22Rv1 (cell line): ENCODE results near the gene CDK18.

Source experiments
- H3K27ac ChIP-seq: fragments of 450-650 bp; 2 replicates; pipeline ENCODE4 v1.5.1; 2017
- ZFX ChIP-seq: fragments of 450-650 bp; IDR thresholded peaks from 2 replicates; pipeline ENCODE4 v1.6.1; 2017; ENCODE audit warnings: antibody characterized with exemption, borderline replicate concordance
- TF ChIP-seq, protein P1 (sequence below): fragments of 450-650 bp; IDR thresholded peaks from 2 replicates; pipeline ENCODE4 v1.5.1; 2017; ENCODE audit warnings: mild to moderate bottlenecking

The CDK18 gene

DNA sequence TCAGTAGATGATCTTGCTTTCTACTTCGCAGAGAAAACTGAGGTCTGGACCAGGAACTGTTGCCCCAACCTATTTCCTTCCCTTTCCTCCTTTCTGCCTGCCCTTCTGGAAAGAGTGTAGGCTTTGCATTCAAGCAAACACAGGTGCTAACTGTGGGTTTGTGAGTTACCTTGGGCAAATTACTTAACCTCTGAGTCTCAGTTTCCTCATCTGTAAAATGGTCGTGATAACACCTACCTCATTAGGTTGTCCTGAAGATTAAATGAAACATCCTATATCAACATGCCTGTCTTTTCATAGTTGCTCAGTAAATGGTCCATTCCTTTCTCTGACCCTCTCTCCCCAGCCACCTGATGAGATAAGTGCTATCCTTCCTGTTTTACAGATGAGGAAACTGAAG, 39.1 kb upstream of the CDK18 start:
- TF ChIP-seq, protein P1, sequence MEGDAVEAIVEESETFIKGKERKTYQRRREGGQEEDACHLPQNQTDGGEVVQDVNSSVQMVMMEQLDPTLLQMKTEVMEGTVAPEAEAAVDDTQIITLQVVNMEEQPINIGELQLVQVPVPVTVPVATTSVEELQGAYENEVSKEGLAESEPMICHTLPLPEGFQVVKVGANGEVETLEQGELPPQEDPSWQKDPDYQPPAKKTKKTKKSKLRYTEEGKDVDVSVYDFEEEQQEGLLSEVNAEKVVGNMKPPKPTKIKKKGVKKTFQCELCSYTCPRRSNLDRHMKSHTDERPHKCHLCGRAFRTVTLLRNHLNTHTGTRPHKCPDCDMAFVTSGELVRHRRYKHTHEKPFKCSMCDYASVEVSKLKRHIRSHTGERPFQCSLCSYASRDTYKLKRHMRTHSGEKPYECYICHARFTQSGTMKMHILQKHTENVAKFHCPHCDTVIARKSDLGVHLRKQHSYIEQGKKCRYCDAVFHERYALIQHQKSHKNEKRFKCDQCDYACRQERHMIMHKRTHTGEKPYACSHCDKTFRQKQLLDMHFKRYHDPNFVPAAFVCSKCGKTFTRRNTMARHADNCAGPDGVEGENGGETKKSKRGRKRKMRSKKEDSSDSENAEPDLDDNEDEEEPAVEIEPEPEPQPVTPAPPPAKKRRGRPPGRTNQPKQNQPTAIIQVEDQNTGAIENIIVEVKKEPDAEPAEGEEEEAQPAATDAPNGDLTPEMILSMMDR = no peak
- TF ChIP-seq ZFX = no peak
- no peak overlapping the region for H3K27ac ChIP-seq

DNA sequence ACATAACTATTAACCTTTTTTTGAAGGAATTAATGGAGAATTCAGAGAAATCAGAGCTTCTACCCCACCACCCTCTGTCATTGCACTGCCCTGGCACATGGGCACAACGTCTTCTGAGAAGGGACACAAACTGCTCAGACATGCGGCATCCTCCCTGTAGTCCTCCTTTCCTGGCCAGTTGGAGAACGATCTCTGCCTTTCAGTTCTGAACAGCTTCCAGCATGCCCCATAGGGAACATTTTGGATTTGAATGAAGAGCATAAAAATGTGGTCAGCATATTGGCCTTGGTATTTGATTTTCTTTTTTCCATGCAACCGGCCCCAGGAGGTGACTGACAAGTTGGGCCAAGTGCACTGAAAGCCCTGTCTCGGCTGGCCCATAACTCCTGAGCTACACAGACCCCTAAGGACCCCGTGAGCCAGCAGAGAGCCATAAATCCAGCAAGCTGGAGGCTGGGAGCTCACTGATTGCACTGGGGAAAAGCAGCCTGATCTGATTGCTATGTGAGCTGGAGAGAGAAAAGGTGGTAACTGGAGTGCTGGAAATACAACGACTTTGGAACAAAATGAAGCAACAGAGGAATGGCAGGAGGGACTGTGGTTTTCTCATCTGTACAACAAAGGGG, 37.8 kb upstream of the CDK18 start:
- H3K27ac ChIP-seq = no peak overlapping the region
- no peak for TF ChIP-seq ZFX
- TF ChIP-seq, protein P1 = no peak

DNA sequence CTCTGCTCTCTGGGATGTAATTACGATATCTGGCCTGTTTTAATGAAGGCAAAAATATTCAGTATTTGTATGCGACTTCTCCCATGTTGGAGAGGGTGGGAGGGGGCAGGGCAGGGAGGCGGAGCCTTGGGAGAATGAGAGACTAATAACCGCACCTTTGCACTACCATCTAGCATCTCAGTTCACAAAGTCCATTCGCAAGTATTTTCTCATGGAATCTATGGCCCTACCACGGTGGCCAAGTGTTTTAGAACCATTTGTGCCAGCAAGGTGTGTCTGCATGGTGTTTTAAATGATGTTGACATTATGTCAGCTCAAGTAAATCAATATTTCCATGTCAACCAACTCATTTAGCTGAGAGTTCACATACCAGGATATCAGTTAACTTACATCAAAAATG, 34.3 kb upstream of the CDK18 start:
- no peak overlapping the region for H3K27ac ChIP-seq
- TF ChIP-seq, protein P1 = no peak
- TF ChIP-seq ZFX = no peak

DNA sequence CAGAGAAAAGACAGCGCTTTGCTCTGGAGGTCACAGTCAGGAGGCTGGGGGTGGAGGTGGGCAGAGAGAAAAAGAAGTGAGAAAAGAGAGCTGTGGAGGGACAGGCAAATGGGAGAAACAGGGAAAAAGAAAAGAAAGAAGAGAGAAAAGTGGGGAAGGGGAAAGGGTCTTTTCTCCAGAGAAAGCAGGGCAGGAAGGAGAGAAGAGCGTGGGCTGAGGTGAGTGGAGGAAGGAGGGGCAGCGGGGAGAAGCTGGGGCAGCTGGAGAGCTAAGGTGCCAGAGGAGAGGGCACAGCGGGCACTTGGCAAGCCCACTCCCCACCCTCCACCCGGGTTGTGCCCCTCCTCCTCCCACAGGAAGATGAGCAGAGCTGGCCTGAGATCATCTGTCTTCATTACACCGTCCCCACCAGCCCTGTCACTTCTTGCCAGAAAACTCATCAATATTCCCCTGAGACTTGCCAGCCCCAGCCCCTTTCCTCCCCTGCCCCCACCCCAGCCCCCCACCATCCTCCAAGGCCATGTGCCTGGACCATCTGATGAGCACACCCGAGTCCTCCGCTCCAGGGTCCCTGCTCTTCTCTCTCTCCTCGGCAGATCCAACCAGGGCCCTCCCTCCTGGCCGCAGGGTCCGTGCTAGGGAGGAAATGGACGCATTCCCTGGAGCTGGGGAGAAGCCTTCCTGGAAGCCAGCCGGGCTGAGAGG, 31.6 kb upstream of the CDK18 start:
- TF ChIP-seq, protein P1 = no peak
- TF ChIP-seq ZFX = no peak
- no peak overlapping the region for H3K27ac ChIP-seq

DNA sequence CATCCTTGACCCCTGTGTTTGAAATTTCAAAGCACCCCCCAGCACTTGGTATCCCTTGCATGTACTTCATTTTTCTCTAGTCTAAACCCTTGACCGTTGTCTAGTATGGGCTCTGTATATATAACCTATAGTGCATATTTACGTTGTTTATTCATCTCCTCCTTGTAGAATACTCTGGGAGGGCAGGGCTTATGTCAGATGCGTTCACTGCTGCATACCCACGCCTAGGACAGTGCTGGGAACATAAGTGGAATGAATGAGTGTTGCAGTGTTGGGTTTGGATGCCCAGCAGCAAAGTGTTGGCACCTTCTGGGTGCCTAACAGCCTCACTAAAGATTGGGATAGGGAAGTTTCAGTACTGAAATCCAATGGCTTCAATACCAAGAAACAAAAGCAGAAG, 31.0 kb upstream of the CDK18 start:
- H3K27ac ChIP-seq = no peak overlapping the region
- no peak for TF ChIP-seq ZFX
- TF ChIP-seq, protein P1 = no peak

DNA sequence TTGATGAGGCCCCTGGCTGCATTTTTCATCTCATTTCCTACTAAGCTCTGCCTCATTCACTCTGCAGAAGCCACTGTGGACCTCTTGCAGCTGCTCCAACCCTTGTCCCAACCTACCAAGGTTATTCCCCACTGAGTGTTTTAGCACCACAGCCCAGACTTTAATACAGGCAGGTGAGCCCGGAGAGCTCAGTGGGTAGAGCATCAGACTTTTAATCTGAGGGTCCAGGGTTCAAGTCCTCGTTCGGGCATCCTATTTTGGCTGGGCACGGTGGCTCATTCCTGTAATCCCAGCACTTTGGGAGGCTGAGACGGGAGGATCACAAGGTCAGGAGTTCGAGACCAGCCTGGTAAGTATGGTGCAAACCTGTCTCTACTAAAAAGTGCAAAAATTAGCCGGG, 30.5 kb upstream of the CDK18 start:
- no peak overlapping the region for H3K27ac ChIP-seq
- TF ChIP-seq, protein P1 = no peak
- no peak for TF ChIP-seq ZFX

DNA sequence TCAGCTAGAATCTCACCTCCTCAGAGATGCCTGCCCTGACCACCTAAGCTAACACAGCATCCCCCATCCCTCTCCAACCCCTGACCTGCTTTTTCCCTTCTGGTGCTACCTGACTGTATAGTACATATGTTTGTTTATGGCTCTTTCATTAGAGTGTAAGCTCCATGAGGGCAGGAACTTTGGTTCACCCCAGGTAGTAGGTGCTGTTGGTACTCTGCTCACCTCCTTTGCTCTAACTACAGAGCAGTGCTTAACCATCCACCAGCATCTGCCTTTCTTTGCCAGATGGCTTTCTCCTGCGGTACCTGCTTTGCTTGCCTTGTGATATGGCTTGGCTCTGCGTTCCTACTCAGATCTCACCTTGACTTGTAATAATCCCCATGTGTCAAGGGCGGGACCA, 29.9 kb upstream of the CDK18 start:
- H3K27ac ChIP-seq = no peak overlapping the region
- TF ChIP-seq, protein P1 = no peak
- TF ChIP-seq ZFX = no peak
